ENCODE data around the gene PLGRKT.

- TF ChIP-seq, protein P1, sequence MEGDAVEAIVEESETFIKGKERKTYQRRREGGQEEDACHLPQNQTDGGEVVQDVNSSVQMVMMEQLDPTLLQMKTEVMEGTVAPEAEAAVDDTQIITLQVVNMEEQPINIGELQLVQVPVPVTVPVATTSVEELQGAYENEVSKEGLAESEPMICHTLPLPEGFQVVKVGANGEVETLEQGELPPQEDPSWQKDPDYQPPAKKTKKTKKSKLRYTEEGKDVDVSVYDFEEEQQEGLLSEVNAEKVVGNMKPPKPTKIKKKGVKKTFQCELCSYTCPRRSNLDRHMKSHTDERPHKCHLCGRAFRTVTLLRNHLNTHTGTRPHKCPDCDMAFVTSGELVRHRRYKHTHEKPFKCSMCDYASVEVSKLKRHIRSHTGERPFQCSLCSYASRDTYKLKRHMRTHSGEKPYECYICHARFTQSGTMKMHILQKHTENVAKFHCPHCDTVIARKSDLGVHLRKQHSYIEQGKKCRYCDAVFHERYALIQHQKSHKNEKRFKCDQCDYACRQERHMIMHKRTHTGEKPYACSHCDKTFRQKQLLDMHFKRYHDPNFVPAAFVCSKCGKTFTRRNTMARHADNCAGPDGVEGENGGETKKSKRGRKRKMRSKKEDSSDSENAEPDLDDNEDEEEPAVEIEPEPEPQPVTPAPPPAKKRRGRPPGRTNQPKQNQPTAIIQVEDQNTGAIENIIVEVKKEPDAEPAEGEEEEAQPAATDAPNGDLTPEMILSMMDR (IDR thresholded peaks at IDR 0.05): no peak
- no peak for TF ChIP-seq EP300 (IDR thresholded peaks at IDR 0.05)
These were observed 42.4 kb upstream of the PLGRKT start for GRCh38 chr9:5479994-5480694.
